ENCODE measurements around the gene AIDA. TPM values are rescaled to one million over a fixed set of nuclear protein-coding genes. Genes with fewer than 3 reads are reported as not detected.

The AIDA gene
- total RNA-seq, 6 experiments from 2014 or later: 87.1 to 112 (median 103) TPM

GRCh38 chr1:222642468-222642867 lies 69.8 kb downstream of the AIDA start:
- TF ChIP-seq, protein P1, sequence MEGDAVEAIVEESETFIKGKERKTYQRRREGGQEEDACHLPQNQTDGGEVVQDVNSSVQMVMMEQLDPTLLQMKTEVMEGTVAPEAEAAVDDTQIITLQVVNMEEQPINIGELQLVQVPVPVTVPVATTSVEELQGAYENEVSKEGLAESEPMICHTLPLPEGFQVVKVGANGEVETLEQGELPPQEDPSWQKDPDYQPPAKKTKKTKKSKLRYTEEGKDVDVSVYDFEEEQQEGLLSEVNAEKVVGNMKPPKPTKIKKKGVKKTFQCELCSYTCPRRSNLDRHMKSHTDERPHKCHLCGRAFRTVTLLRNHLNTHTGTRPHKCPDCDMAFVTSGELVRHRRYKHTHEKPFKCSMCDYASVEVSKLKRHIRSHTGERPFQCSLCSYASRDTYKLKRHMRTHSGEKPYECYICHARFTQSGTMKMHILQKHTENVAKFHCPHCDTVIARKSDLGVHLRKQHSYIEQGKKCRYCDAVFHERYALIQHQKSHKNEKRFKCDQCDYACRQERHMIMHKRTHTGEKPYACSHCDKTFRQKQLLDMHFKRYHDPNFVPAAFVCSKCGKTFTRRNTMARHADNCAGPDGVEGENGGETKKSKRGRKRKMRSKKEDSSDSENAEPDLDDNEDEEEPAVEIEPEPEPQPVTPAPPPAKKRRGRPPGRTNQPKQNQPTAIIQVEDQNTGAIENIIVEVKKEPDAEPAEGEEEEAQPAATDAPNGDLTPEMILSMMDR (IDR thresholded peaks at IDR 0.05): no peak
- DNase-seq: no peak
- peak overlapping the region; percentile 14; the same call in 1 of the 2 replicates for H3K4me3 Mint-ChIP-seq
- H3K4me1 Mint-ChIP-seq (ENCODE audit: low read depth): peaks cover 41% of the 10 kb centered on the region
- no peaks in the 10 kb centered on the region for H3K27me3 Mint-ChIP-seq (ENCODE audit: insufficient read depth)
- H3K27ac Mint-ChIP-seq: peak overlapping the region; percentile 46; the same call in 1 of the 2 replicates
- no peaks in the 10 kb centered on the region for H3K9me3 Mint-ChIP-seq
- peaks cover 15% of the 10 kb centered on the region for H3K36me3 Mint-ChIP-seq (ENCODE audit: low read depth)

GRCh38 chr1:222641269-222641948 lies 70.9 kb downstream of the AIDA start:
- TF ChIP-seq, protein P1 (IDR thresholded peaks at IDR 0.05): no peak
- H3K9me3 Mint-ChIP-seq: no peaks in the 10 kb centered on the region
- H3K4me3 Mint-ChIP-seq: no peak overlapping the region
- no peak for DNase-seq
- H3K27ac Mint-ChIP-seq: no peak overlapping the region
- no peaks in the 10 kb centered on the region for H3K27me3 Mint-ChIP-seq (ENCODE audit: insufficient read depth)
- H3K36me3 Mint-ChIP-seq (ENCODE audit: low read depth): peaks cover 12% of the 10 kb centered on the region
- peaks cover 41% of the 10 kb centered on the region for H3K4me1 Mint-ChIP-seq (ENCODE audit: low read depth)

- no peaks in the 10 kb centered on the region for H3K27me3 Mint-ChIP-seq (ENCODE audit: insufficient read depth)
Measured at GRCh38 chr1:222634180-222635013, 77.9 kb downstream of the AIDA start.

GRCh38 chr1:222632749-222633148 lies 79.5 kb downstream of the AIDA start:
- H3K9me3 Mint-ChIP-seq: no peaks in the 10 kb centered on the region
- peaks cover 18% of the 10 kb centered on the region for H3K36me3 Mint-ChIP-seq (ENCODE audit: low read depth)
- no peak overlapping the region for H3K4me3 Mint-ChIP-seq
- H3K27ac Mint-ChIP-seq: no peak overlapping the region
- TF ChIP-seq, protein P1 (IDR thresholded peaks at IDR 0.05): no peak
- no peaks in the 10 kb centered on the region for H3K27me3 Mint-ChIP-seq (ENCODE audit: insufficient read depth)
- peaks cover 29% of the 10 kb centered on the region for H3K4me1 Mint-ChIP-seq (ENCODE audit: low read depth)
- DNase-seq: no peak

More at GRCh38 chr1:222634180-222635013, 77.9 kb downstream of the AIDA start:
- peaks cover 22% of the 10 kb centered on the region for H3K4me1 Mint-ChIP-seq (ENCODE audit: low read depth)
- DNase-seq: peak; percentile 87
- no peaks in the 10 kb centered on the region for H3K9me3 Mint-ChIP-seq
- peaks cover 15% of the 10 kb centered on the region for H3K36me3 Mint-ChIP-seq (ENCODE audit: low read depth)
- TF ChIP-seq, protein P1 (IDR thresholded peaks at IDR 0.05): peak; percentile 97
- peak overlapping the region; percentile 58 for H3K27ac Mint-ChIP-seq
- no peak overlapping the region for H3K4me3 Mint-ChIP-seq

DNA sequence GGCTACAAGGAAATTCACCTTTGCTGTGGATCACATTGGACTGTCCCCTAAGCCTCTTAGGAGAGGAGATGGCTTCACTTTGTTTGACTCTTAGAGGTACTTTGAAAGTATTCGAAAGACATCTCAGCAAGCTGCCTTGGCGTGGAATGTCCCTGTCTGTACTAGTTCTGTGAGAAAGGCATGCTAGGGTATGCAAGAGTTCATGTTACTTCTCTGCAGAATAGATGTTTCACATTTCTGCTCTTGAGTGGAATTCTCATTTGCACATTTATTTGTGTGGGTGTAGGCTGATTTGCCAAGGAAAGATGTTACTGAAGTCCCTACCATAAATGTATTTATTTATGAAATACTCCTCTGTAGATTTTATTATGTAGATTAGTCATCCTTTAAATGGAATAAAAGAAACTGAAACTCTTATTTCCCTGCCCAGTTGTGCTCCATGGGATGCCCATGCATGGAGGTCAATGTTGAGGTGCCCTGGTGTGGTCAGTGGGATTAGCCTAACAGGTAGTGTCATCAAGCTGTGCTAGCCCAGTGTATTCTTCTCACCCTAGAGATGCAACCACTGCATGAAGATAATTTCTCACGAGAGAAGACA lies 80.6 kb downstream of the AIDA start:
- Mint-ChIP-seq H3K27ac (no peak overlapping the region), H3K4me3 (no peak overlapping the region), H3K27me3 (ENCODE audit: insufficient read depth) (no peaks in the 10 kb centered on the region), H3K36me3 (ENCODE audit: low read depth) (peaks cover 29% of the 10 kb centered on the region), H3K9me3 (no peaks in the 10 kb centered on the region), H3K4me1 (ENCODE audit: low read depth) (peaks cover 38% of the 10 kb centered on the region)
- DNase-seq: no peak
- TF ChIP-seq, protein P1 (IDR thresholded peaks at IDR 0.05): no peak

Data from HFFc6 (cell line).